GM12878 (cell line): ENCODE data around the gene PRDM15. TPM values are rescaled to one million over a fixed set of nuclear protein-coding genes. Genes with fewer than 3 reads are reported as not detected.

Experiments
- BACH1 ChIP-seq: fragments of 450-650 bp; IDR thresholded peaks from 2 replicates; pipeline ENCODE4 v1.6.1; 2017; ENCODE audit warnings: mild to moderate bottlenecking, borderline replicate concordance
- BCL3 ChIP-seq: IDR thresholded peaks from 2 replicates; pipeline ENCODE4 v1.6.1; 2011; ENCODE audit warnings: borderline replicate concordance, low read depth, mild to moderate bottlenecking, moderate library complexity, low read length; ENCODE audit not compliant: insufficient read depth, poor library complexity, severe bottlenecking
- BMI1 ChIP-seq: fragments of 450-650 bp; IDR thresholded peaks from 2 replicates; pipeline ENCODE4 v1.6.1; 2016; ENCODE audit warnings: mild to moderate bottlenecking, moderate library complexity, borderline replicate concordance
- CHD4 ChIP-seq: fragments of 200-600 bp; sonication (generic); IDR thresholded peaks from 2 replicates; pipeline ENCODE4 v1.6.1; 2016; ENCODE audit warnings: mild to moderate bottlenecking
- CREB1 ChIP-seq: IDR thresholded peaks from 2 replicates; pipeline ENCODE4 v1.6.1; 2012; ENCODE audit warnings: low read depth, mild to moderate bottlenecking, inconsistent platforms
- DPF2 ChIP-seq: fragments of 450-650 bp; IDR thresholded peaks from 2 replicates; pipeline ENCODE4 v1.6.1; 2017; ENCODE audit warnings: mild to moderate bottlenecking
- EED ChIP-seq: sonication (generic); IDR thresholded peaks from 2 replicates; pipeline ENCODE4 v1.6.1; 2016; ENCODE audit warnings: antibody characterized with exemption, low read depth
- ETV6 ChIP-seq, 2 experiments: fragments of 450-650 bp in 1 of 2; IDR thresholded peaks in 1 of 2; conservative IDR thresholded peaks in 1 of 2; 2 replicates each; pipeline ENCODE4 v1.6.1; 2014; ENCODE audit warnings: antibody characterized with exemption in 1 of 2, borderline replicate concordance in 1 of 2, low read depth in 1 of 2, mild to moderate bottlenecking in 1 of 2, moderate library complexity in 1 of 2
- FOS ChIP-seq: IDR thresholded peaks from 3 replicates; pipeline ENCODE4 v1.6.1; 2011; ENCODE audit warnings: borderline replicate concordance; ENCODE audit not compliant: insufficient read length; ENCODE audit errors: extremely low read depth
- FOXM1 ChIP-seq: IDR thresholded peaks from 2 replicates; pipeline ENCODE4 v1.6.1; 2012; ENCODE audit warnings: low read depth, mild to moderate bottlenecking, inconsistent platforms, low read length, moderate library complexity
- GATAD2B ChIP-seq: fragments of 450-650 bp; conservative IDR thresholded peaks from 2 replicates; pipeline ENCODE4 v1.6.1; 2017; ENCODE audit warnings: low read depth, mild to moderate bottlenecking, moderate library complexity
- HDAC2 ChIP-seq: fragments of 200-600 bp; sonication (generic); IDR thresholded peaks from 2 replicates; pipeline ENCODE4 v1.6.1; 2017
- IRF5 ChIP-seq: fragments of 450-650 bp; IDR thresholded peaks from 2 replicates; pipeline ENCODE4 v1.6.1; 2017; ENCODE audit warnings: borderline replicate concordance
- JUNB ChIP-seq: IDR thresholded peaks from 2 replicates; pipeline ENCODE4 v1.6.1; 2016; ENCODE audit warnings: antibody characterized with exemption, mild to moderate bottlenecking
- NBN ChIP-seq: fragments of 450-650 bp; IDR thresholded peaks from 2 replicates; pipeline ENCODE4 v1.6.1; 2016
- NR2C2 ChIP-seq: IDR thresholded peaks from 2 replicates; pipeline ENCODE4 v1.6.1; 2011; ENCODE audit warnings: borderline replicate concordance, low read depth; ENCODE audit not compliant: control insufficient read depth, insufficient read length
- PAX5 ChIP-seq: IDR thresholded peaks from 2 replicates; pipeline ENCODE4 v1.6.1; 2011; ENCODE audit warnings: low read depth, low read length, borderline replicate concordance
- POU2F2 ChIP-seq: IDR thresholded peaks from 3 replicates; pipeline ENCODE4 v1.6.1; 2011; ENCODE audit warnings: low read depth, mild to moderate bottlenecking, low read length, borderline replicate concordance
- RELA ChIP-seq: fragments of 450-650 bp; IDR thresholded peaks from 2 replicates; pipeline ENCODE4 v1.8.0; 2014; ENCODE audit warnings: borderline replicate concordance; ENCODE audit not compliant: partially characterized antibody
- SMAD1 ChIP-seq: fragments of 450-650 bp; IDR thresholded peaks from 2 replicates; pipeline ENCODE4 v1.6.1; 2018; ENCODE audit warnings: mild to moderate bottlenecking, low read depth; ENCODE audit not compliant: partially characterized antibody
- SMAD5 ChIP-seq: IDR thresholded peaks from 2 replicates; pipeline ENCODE4 v1.6.1; 2016; ENCODE audit warnings: antibody characterized with exemption, low read depth
- SMC3 ChIP-seq: IDR thresholded peaks from 2 replicates; pipeline ENCODE4 v1.6.1; 2011; ENCODE audit warnings: low read length, improper control_type of control experiment, borderline replicate concordance
- SP1 ChIP-seq: IDR thresholded peaks from one replicate; pipeline ENCODE4 v1.6.1; 2011; ENCODE audit warnings: low read depth, low read length
- STAT3 ChIP-seq: IDR thresholded peaks from 2 replicates; pipeline ENCODE4 v1.6.1; 2011; ENCODE audit warnings: low read depth, low read length, improper control_type of control experiment
- TARDBP ChIP-seq: IDR thresholded peaks from 2 replicates; pipeline ENCODE4 v1.6.1; 2016; ENCODE audit warnings: borderline replicate concordance
- USF1 ChIP-seq: IDR thresholded peaks from 2 replicates; pipeline ENCODE4 v1.6.1; 2011; ENCODE audit warnings: borderline replicate concordance, low read depth, mild to moderate bottlenecking, moderate library complexity, mixed read lengths, low read length; ENCODE audit not compliant: insufficient read depth; ENCODE audit errors: extremely low read length
- ZNF207 ChIP-seq: fragments of 450-650 bp; IDR thresholded peaks from 2 replicates; pipeline ENCODE4 v1.6.1; 2014; ENCODE audit warnings: antibody characterized with exemption, mild to moderate bottlenecking, borderline replicate concordance
- polyA plus RNA-seq, 11 experiments: library from polyadenylated mRNA; depleted of rRNA in 4 of 11; unstranded in 6 of 11; stranded (reverse) in 5 of 11; fragments of >200 nt; fragmentation: Nextera tagmentation in 4 of 11; fragmentation: Illumina TruSeq in 1 of 11; extraction: Ambion mirVana in 4 of 11; extraction: Trizol in 1 of 11; gene quantifications; 1 replicate in 1 of 11; 2 replicates in 10 of 11; pipeline versions ENCODE4 v1.2.1 to v1.2.3, GENCODE V29; 2011 to 2016; ENCODE audit warnings: inconsistent platforms in 2 of 11, missing spikeins in 2 of 11, low read depth in 1 of 11
- total RNA-seq, 4 experiments: library from RNA; depleted of rRNA in 3 of 4; stranded (reverse); fragments of >200 nt in 3 of 4; fragmentation: Illumina TruSeq in 1 of 4; extraction: Trizol in 1 of 4; gene quantifications; 2 replicates each; pipeline versions ENCODE4 v1.2.1 to v1.2.3, GENCODE V29; 2013 to 2021

PRDM15 gene
- total and polyA plus RNA-seq, 10 of the 15 experiments (the other 5 are each of a cell fraction or from before 2014, with no cell fraction given), result 2.2 to 16.0 (median 8.6) TPM

GRCh38 chr21:41879190-41879998 is at the start of gene PRDM15 (continued):
- TF ChIP-seq PAX5, result no peak
- peak; percentile 5 for TF ChIP-seq SP1
- TF ChIP-seq FOXM1, result no peak
- no peak for TF ChIP-seq BMI1
- TF ChIP-seq CHD4, result no peak
- TF ChIP-seq TARDBP, result no peak
- peak; percentile 79 for TF ChIP-seq BACH1
- no peak for TF ChIP-seq CREB1
- TF ChIP-seq BCL3, result no peak
- TF ChIP-seq FOS, result no peak
- TF ChIP-seq IRF5, result no peak
- TF ChIP-seq NR2C2, result no peak
- TF ChIP-seq SMAD1, result no peak
- no peak for TF ChIP-seq NBN
- no peak for TF ChIP-seq SMC3
- peak; percentile 74 for TF ChIP-seq USF1
- TF ChIP-seq EED, result no peak
- 0 out of 2 replicates have a peak, but pooled peaks have one; percentile 23 for TF ChIP-seq SMAD5
- peak; percentile 16 for TF ChIP-seq RELA
- TF ChIP-seq HDAC2, result no peak
- 0 out of 2 replicates have a peak, but pooled peaks have one; percentile 53 for TF ChIP-seq ZNF207
- peak; percentile 68; the same call in 1 of the 2 replicates for TF ChIP-seq DPF2
- TF ChIP-seq STAT3, result no peak
- TF ChIP-seq GATAD2B, result peak; percentile 93
- TF ChIP-seq ETV6 (conservative IDR thresholded peaks at IDR 0.05 in 1 of 2, IDR thresholded peaks at IDR 0.05 in 1 of 2; ENCODE audit: borderline replicate concordance in 1 of 2, low read depth in 1 of 2), result no peak
- TF ChIP-seq POU2F2, result no peak
- no peak for TF ChIP-seq JUNB
